ENCODE data around the gene CD48. TPM values are rescaled to one million over a fixed set of nuclear protein-coding genes. Genes with fewer than 3 reads are reported as not detected.

CD48 gene
- total RNA-seq, 1 experiment from 2014 or later = 0.20 TPM

DNA sequence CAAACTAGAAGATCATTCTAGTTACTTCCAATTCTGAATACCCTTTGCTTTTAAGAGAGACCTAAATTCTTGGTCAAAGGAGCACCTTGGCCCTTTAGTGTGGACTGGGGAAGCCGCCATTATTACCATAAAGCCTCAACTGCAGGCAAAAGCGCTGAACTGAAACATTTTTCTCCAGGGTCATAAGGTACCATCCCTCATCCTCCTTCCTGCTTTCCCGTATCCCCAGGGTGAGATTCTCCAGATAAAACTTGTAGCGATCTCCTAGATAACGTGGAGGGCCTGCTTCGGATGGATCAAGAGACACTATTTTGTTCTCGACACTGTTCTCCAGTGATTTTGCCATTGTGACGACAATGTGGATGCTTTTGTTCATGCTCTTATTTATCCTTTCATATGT, 74.6 kb downstream of the CD48 start (continued):
- TF ChIP-seq, protein P1, sequence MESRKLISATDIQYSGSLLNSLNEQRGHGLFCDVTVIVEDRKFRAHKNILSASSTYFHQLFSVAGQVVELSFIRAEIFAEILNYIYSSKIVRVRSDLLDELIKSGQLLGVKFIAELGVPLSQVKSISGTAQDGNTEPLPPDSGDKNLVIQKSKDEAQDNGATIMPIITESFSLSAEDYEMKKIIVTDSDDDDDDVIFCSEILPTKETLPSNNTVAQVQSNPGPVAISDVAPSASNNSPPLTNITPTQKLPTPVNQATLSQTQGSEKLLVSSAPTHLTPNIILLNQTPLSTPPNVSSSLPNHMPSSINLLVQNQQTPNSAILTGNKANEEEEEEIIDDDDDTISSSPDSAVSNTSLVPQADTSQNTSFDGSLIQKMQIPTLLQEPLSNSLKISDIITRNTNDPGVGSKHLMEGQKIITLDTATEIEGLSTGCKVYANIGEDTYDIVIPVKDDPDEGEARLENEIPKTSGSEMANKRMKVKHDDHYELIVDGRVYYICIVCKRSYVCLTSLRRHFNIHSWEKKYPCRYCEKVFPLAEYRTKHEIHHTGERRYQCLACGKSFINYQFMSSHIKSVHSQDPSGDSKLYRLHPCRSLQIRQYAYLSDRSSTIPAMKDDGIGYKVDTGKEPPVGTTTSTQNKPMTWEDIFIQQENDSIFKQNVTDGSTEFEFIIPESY (IDR thresholded peaks at IDR 0.05; ENCODE audit: extremely low read depth, insufficient replicate concordance, low read length) = no peak
- TF ChIP-seq FOSL1 (IDR thresholded peaks at IDR 0.05; ENCODE audit: low read depth) = no peak

DNA sequence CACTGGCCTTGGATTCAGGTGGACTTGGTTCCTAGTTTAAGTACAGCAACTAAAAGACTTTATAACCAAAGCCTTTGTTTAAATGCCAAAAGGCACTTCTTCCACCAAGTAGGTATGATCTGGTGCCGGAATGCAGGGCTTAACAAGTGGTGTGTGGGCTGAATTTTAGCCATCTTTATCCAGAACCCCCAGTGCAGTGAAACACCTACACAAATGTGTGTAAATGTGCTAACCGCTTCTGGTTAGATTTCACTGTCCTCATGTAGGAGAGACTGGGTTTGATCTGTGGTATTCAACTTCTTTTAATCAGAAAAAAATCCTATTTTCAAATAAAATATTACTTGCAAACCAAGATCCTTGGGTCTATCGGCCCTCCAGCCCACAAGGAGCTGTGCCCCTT, 75.1 kb downstream of the CD48 start:
- H3K4me3 ChIP-seq (replicated peaks in 1 of 2; ENCODE audit: low read depth in 1 of 2, low read length in 2 of 2) = no peak overlapping the region
- TF ChIP-seq EGR1 (IDR thresholded peaks at IDR 0.05; ENCODE audit: low read depth) = no peak
- no peak for TF ChIP-seq EZH2phosphoT487 (IDR thresholded peaks at IDR 0.05; ENCODE audit: borderline replicate concordance)
- no peak for TF ChIP-seq ZFX (IDR thresholded peaks at IDR 0.05)
- no peak for TF ChIP-seq RAD21 (IDR thresholded peaks at IDR 0.05; ENCODE audit: low read depth)
- TF ChIP-seq, protein P1 (IDR thresholded peaks at IDR 0.05; ENCODE audit: extremely low read depth, insufficient replicate concordance, low read length) = no peak
- no peak for TF ChIP-seq CBX3 (IDR thresholded peaks at IDR 0.05; ENCODE audit: low read depth)
- no peak for TF ChIP-seq SIN3A (IDR thresholded peaks at IDR 0.05; ENCODE audit: low read depth)
- no peak for TF ChIP-seq SRF (IDR thresholded peaks at IDR 0.05; ENCODE audit: low read depth)
- TF ChIP-seq, protein P2, sequence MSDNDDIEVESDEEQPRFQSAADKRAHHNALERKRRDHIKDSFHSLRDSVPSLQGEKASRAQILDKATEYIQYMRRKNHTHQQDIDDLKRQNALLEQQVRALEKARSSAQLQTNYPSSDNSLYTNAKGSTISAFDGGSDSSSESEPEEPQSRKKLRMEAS (IDR thresholded peaks at IDR 0.05) = no peak
- TF ChIP-seq, protein P3, sequence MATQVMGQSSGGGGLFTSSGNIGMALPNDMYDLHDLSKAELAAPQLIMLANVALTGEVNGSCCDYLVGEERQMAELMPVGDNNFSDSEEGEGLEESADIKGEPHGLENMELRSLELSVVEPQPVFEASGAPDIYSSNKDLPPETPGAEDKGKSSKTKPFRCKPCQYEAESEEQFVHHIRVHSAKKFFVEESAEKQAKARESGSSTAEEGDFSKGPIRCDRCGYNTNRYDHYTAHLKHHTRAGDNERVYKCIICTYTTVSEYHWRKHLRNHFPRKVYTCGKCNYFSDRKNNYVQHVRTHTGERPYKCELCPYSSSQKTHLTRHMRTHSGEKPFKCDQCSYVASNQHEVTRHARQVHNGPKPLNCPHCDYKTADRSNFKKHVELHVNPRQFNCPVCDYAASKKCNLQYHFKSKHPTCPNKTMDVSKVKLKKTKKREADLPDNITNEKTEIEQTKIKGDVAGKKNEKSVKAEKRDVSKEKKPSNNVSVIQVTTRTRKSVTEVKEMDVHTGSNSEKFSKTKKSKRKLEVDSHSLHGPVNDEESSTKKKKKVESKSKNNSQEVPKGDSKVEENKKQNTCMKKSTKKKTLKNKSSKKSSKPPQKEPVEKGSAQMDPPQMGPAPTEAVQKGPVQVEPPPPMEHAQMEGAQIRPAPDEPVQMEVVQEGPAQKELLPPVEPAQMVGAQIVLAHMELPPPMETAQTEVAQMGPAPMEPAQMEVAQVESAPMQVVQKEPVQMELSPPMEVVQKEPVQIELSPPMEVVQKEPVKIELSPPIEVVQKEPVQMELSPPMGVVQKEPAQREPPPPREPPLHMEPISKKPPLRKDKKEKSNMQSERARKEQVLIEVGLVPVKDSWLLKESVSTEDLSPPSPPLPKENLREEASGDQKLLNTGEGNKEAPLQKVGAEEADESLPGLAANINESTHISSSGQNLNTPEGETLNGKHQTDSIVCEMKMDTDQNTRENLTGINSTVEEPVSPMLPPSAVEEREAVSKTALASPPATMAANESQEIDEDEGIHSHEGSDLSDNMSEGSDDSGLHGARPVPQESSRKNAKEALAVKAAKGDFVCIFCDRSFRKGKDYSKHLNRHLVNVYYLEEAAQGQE (IDR thresholded peaks at IDR 0.05; ENCODE audit: low read depth) = no peak
- TF ChIP-seq EZH2 (IDR thresholded peaks at IDR 0.05) = no peak
- TF ChIP-seq ELF1 (IDR thresholded peaks at IDR 0.05; ENCODE audit: borderline replicate concordance, low read depth) = no peak
- TF ChIP-seq TCF7L2 (IDR thresholded peaks at IDR 0.05; ENCODE audit: borderline replicate concordance, extremely low read depth, insufficient read depth, insufficient read length) = no peak
- TF ChIP-seq POLR2AphosphoS5 (IDR thresholded peaks at IDR 0.05; ENCODE audit: low read depth, low read length) = no peak
- TF ChIP-seq CEBPB (IDR thresholded peaks at IDR 0.05; ENCODE audit: low read depth) = no peak
- no TSS peak for BruUV-seq (replicated peaks)
- H3K79me2 ChIP-seq (ENCODE audit: insufficient read depth, low read length) = no peaks in the 10 kb centered on the region
- no peak overlapping the region for H3K4me2 ChIP-seq (ENCODE audit: low read length)
- no peak overlapping the region for H3K9ac ChIP-seq (ENCODE audit: low read length)
- POLR2A ChIA-PET = no interaction called here
- intact Hi-C loops (cut with micrococcal nuclease) = no loop called here
- H3K36me3 ChIP-seq (ENCODE audit: control insufficient read depth in 1 of 2, insufficient read depth in 2 of 2, low read length in 2 of 2) = no peaks in the 10 kb centered on the region
- DNase-seq (ENCODE audit: low read depth, low spot score) (no peak), ATAC-seq (no peak)
- no peaks in the 10 kb centered on the region for H3K9me3 ChIP-seq (ENCODE audit: control insufficient read depth in 1 of 2, insufficient read depth in 1 of 2, low read depth in 1 of 2, low read length in 2 of 2)
- RAD21 ChIA-PET (ENCODE audit: low non-redundant PET in 1 of 2, low total read pairs in 2 of 2, uncharacterized antibody in 2 of 2, unreplicated experiment in 2 of 2) = no interaction called here
- no peaks in the 10 kb centered on the region for H4K20me1 ChIP-seq (ENCODE audit: insufficient read depth)
- H3K27ac ChIP-seq (ENCODE audit: low read depth, low read length) = no peak overlapping the region
- CTCF ChIA-PET = no interaction called here
- no peaks in the 10 kb centered on the region for H3K27me3 ChIP-seq (ENCODE audit: insufficient read depth, low read length)
- no peak overlapping the region for H2AFZ ChIP-seq (ENCODE audit: low read depth, low read length, poor library complexity, severe bottlenecking)
- no peaks in the 10 kb centered on the region for H3K4me1 ChIP-seq (ENCODE audit: control insufficient read depth in 1 of 2, insufficient read depth in 2 of 2, low read length in 2 of 2)
- H3K9me2 ChIP-seq (ENCODE audit: insufficient read depth) = no peaks in the 10 kb centered on the region
